GM18520 (cell line): ENCODE results near the gene GOT2.
A peak's percentile ranks its signal among the peaks of the same experiment; 100 is the strongest.
"Not testable (repeated sequence)": the region's sequence is repeated elsewhere in the genome, so short reads cannot be mapped to it uniquely, and the experiment has no call there.

Source experiments
- ATAC-seq: cut with Tn5 transposase; IDR thresholded peaks from one replicate; pipeline ENCODE4 v1.9.1; 2021; ENCODE audit not compliant: unreplicated experiment

Gene GOT2

DNA sequence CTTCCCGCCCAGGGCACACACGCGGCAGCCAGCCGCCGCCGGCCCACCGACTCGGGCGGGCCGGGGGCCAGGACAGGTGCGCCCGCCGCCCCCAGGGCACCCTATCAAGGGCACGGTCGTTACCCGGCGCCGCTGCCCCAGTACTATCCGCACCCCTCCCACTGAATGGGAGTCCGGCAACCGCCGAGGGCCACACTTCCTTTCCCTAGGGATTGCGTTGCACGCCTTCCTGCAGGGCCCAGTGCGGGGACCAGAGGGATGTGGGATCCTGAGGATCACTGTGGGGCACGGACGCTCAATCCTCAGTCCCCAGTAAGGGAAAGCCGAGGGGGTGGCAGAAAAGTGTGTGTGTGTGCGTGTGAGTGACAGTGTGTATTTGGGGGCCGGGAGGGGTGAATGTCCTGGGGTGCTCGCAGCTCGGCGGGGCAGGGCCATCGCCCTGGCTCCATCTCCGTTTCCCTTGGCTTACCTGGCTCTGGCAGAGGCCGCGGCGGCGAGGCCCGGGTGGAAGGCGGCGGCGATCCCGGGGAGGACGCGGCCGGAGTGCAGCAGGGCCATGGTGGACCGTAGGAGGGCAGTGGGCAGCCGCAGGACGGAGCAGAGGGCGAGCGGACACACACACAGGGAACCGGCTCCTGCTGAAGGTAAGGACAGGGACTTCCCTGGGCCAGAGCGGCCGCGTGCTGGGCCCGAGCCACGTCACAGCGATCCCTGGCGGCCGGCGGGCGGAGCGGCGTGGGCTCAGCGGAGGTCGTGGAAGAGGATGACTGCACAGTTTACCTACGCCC is at the start of gene GOT2:
GOT2 (minus strand) TSS at position 646 of the 788 bp plus-strand sequence; CDS start at position 558, 88 bp downstream.
- ATAC-seq = peak; percentile 85

GRCh38 chr16:58779291-58779690 is 45.2 kb upstream of the GOT2 start:
- not testable (repeated sequence) for ATAC-seq

DNA sequence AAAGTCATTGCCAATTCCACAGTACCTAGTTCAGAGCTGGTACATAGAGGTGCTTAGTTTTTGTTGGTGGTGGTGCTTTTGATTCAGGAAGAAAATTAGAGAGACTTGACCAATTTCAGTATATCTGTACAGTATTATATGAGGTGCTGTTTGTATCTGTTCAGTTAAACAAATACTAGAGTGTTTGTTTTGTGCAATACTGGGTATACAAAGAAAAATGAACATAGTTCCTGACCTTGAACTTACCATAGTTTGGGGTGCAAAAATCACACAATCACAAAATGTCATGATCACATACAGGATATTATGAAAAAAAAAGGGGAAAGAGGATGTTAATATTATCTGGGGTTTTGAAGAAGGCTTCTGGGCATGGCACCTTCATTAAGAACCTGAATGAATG is 39.8 kb upstream of the GOT2 start:
- no peak for ATAC-seq

DNA sequence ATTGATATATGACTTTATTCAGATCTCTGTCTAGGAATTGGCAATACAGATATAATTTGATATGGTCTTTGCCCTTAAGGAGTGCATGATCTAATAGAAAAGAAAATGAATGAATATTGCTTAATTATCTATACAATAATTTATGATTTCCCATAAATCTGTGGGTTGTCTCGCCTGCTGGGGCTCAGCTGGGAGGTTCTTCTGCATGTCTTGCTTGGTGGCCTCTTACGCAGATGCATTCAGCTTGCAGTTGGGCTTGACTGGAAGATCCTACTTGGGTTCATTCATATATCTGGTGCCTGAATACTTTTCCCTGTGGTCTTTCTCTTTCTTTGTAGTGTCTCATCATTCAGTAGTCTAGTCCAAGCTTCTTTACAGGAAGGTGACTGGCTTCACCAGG is 34.0 kb upstream of the GOT2 start:
- ATAC-seq = no peak

DNA sequence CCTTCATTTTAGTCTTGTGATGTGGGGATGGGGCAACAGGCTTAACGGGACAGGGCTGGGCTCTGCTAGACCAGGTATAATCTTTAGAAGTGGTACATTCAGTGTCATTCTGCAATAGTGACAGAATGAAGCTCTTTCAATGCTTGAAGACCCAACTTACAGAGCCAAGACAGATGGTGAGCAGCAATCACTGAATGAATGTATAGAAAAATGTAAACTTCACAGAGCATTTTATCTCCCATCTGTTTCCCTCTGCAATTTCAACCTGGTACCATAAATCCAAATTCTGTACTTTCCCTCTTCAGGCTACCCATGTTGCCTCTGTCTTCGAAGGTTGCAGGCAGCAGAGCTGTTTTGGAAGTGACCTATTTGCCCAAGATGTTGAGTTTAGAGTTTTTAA is 33.5 kb upstream of the GOT2 start:
- ATAC-seq = no peak

- no peak for ATAC-seq
These were observed 22.7 kb upstream of the GOT2 start for GRCh38 chr16:58756650-58757332.

DNA sequence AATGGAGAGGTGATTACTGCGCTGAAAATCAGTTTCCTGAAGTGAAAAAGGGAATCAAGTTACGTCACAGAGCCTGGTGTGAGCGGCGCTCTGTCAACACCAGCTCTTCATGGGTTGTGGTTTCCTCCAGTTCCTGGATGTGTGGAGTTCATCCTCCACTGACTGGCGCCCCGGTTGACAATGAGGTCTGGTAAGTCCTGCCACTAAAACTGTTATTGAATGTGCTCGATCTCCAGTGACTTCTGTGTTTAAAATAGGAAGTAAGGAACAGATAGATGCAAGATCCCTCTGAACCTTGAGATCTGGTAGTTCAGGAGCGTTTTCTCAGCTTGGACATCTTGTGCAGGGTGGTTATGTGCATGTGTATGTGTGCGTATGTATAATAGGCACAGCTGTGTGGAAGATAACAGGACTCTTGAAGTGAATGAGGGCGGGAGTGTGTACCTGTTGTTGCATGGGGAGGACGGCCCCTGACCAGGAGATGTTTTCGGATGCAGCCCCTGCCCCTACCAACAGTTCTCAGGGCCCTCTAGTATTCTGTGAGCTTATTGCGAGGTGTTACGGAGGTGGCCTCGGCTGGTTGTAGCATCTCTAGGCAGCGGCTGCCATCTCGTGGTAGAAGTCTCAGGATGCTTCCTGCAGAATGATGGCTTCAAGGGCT is 22.0 kb upstream of the GOT2 start:
- peak; percentile 80 for ATAC-seq

GRCh38 chr16:58753711-58754134 is 19.6 kb upstream of the GOT2 start:
- ATAC-seq = no peak

- ATAC-seq = no peak
These were observed 10.4 kb upstream of the GOT2 start for GRCh38 chr16:58744497-58744896.

GRCh38 chr16:58741976-58742375 is 7.9 kb upstream of the GOT2 start:
- no peak for ATAC-seq

- no peak for ATAC-seq
These were observed 7.0 kb upstream of the GOT2 start for GRCh38 chr16:58741166-58741565.

DNA sequence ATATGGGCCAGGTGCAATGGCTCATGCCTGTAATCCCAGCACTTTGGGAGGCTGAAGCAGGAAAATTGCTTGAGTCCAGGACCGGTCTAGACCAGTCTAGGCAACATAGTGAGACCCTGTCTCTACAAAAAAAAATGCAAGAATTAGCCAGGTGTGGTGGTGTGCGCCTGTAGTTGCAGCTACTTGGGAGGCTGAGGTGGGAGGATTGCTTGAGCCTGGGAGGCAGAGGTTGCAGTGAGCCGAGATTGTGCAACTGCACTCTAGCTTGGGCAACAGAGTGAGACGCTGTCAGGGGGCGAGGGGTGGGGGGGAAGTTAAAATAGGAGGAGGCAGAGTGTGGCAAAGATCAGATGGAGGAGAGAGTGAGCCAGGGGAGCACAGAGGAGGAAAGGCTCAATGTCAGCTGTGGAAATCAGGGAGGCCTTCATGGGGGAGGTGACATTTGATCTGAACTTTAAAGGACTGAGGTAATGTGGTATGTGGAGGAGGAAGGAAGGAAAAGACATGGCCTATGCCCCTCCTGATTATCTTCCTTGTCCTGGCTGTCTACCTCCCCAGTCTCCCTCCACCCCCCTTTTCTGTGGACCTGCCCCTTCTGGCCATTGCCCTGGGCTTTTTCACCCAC is 4.7 kb upstream of the GOT2 start:
- ATAC-seq = no peak

DNA sequence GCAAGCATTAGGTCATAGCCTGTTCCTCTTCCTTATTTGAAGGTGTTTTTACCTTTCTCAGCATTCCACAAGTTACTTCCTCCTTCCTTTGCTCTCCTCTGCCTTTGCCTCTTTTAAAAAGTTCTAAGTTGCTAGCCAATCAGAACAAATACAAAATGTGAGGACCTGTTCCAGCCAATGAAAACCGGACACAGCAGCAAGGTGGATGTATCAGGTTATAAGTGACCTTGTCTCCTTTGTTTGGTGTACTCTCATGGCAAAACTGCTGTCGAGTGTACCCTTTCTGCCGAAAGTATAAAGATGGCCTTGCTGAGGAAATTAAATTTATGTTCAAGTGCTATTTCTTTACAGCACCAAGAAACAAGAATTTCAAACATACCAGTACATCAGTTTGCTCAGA is 2.2 kb upstream of the GOT2 start:
- not testable (repeated sequence) for ATAC-seq

- ATAC-seq = no peak
These were observed 307 bp upstream of the GOT2 start for GRCh38 chr16:58734459-58734787.

DNA sequence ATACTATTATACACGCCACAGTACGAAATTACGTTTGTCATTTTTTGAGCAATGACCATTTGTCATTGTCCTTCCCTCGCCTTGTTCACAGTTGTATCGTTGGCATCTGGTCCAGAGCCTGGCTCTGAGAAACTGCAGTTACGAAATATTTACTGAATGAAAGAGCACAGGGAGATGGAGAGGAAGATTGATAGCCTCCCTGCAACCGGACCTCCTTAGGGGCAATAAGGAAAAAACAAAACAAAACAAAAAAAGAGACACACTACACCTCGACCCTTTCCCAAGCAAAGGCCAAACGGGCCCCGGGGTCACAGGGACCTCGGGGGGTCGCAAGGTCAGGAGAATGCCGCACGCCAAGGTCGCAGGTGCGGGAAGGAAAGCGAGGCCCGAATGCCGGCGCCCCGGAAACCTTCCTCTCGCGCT is 857 bp downstream of the GOT2 start:
- no peak for ATAC-seq

- ATAC-seq = peak; percentile 56
These were observed 1.4 kb downstream of the GOT2 start for GRCh38 chr16:58732545-58733247.

GRCh38 chr16:58730724-58731370 is 3.3 kb downstream of the GOT2 start:
- no peak for ATAC-seq

GRCh38 chr16:58727796-58728568 is 6.1 kb downstream of the GOT2 start:
- ATAC-seq = no peak

DNA sequence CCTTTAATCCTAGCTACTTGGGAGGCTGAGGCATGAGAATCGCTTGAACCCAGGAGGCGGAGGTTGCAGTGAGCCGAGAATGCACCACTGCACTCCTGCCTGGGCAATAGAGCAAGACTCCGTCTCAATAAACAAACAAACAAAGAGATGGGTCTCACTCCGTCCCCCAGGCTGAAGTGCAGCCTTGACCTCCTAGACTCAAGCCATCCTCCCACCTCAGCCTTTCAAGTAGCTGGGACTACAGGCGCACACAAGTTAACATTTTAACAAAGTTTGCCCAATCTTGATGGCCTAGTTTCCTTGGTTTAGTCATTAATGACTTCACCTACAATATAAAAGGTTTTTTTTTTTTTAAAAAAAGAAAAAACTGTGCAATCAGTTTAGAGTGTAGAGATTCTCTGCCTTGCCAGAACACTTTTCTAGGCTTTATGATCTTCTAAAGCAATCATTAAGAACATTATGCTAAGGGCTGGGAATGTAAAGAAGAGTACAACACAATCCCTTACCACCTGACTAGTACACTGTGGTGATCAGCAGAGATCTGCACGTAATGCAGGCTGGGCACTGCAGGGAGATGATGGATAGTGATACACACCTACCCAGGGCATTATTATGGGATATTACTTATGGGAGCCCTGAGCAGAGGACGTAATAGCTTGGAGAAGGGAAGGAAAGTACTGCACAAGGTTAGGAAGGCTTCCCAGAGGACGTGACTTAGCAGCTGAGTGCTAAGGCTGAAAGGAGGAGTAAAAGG is 6.9 kb downstream of the GOT2 start:
- ATAC-seq = no peak
